ENCODE results near the gene CEND1. TPM values are rescaled to one million over a fixed set of nuclear protein-coding genes. Genes with fewer than 3 reads are reported as not detected.

Gene CEND1
- total RNA-seq, 1 donor from 2014 or later, result 0.27 TPM

DNA sequence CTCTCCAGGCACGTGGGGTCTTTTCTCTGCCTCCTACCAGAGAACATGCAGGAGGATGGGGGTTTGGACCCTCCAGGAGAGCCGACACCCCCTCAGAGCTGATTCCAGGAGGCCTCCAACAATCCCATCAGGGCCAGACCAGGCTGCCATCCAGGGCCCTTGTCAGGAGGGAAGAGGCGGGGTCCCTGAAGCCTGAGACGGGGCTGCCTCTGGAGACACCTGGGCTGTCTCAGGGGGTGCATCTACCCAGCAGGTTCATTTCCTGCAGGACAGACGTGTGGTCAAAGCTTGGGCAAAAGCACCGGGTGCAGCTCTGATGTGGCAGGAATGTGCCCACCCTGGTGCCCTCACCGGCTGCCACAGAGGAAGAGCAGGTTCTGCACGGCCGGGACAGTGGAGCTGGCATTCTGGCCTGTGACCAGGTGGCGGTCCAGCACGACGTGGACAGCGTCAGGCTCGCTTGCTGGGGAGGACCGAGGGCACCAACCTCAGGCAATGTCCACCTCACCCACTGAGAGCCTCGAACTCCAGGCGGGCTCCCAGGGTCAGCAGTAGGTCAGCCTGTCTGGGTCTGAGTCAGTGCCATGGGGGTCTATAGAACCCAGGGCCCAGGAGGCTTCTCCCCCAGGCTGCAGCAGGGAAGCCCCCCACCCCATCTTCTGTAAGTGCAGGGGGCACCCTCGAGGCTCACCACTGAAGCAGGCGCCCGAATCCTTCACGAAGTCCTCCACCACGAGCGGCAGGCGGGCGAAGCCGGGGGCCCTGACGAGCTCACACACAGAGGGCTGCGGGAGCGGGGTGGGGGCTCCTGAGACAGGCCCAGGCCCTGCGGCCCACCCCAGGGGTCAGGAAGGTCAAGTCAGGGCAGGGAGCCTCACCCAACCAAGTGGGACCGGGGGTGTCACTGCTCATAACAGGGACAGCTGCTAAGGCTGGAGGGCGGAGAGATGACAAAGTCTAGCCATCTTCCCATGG, 19.0 kb downstream of the CEND1 start:
- H3K27me3 Mint-ChIP-seq, result no peaks in the 10 kb centered on the region
- no peak for TF ChIP-seq CTCF (IDR thresholded peaks at IDR 0.05)
- ChIA-PET POLR2A (interaction anchor here (0.9 kb wide), 1 partner anchor 48 kb away, joined by 3 read pairs; the partner anchor contains the start of gene PNPLA2), CTCF (no interaction called here)
- no peak overlapping the region for H3K27ac Mint-ChIP-seq
- H3K4me1 Mint-ChIP-seq, result peaks cover 5% of the 10 kb centered on the region
- intact Hi-C loops (cut with micrococcal nuclease), result no loop called here
- H3K4me3 Mint-ChIP-seq, result no peak overlapping the region
- ATAC-seq (ENCODE audit: low read depth) (no peak), DNase-seq (no peak)
- peaks cover 32% of the 10 kb centered on the region for H3K36me3 Mint-ChIP-seq (ENCODE audit: low read depth)
- no peaks in the 10 kb centered on the region for H3K9me3 Mint-ChIP-seq

DNA sequence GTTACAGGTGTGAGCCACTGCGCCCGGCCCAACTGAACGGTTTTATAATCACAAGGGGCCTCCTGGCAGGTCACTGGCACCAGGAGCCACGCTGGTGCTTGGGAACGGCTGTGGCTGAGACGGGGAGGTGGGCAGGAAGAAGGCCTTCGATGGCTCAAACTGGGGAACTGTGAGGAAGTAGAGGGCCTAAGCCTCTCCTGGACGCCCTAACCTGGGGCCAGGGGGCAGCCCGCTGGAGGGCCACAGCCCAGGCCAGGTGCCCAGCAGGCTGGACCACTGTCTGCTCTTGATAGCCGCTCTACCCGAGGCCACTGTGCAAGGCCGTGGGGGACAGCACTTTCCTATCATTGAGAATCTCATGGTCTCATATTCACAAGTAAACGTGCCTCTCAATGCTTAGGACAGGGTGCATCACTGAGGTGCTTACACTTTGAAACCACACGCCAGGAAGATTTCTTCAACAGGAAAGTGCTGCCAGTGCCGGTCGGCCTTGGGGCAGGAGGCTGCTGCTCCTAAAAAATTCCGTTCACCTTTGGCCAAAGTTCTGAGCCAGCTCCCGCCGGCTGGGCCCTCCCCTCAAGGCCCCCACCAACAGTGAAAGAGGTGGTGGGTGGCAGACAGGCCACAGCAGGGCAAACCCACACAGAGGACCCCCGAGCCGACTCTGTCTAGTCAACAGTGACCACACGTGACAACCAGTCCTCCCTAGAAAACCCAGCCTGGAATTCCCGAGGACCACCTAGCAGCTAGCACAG, 19.8 kb downstream of the CEND1 start:
- ATAC-seq (ENCODE audit: low read depth) (no peak), DNase-seq (no peak)
- POLR2A ChIA-PET, result interaction anchor here (0.9 kb wide), 1 partner anchor 49 kb away, joined by 3 read pairs; the partner anchor contains the start of gene PNPLA2
- peaks cover 3% of the 10 kb centered on the region for H3K4me1 Mint-ChIP-seq
- no peak overlapping the region for H3K27ac Mint-ChIP-seq
- H3K27me3 Mint-ChIP-seq, result no peaks in the 10 kb centered on the region
- CTCF ChIA-PET, result no interaction called here
- intact Hi-C loops (cut with micrococcal nuclease), result no loop called here
- peaks cover 38% of the 10 kb centered on the region for H3K36me3 Mint-ChIP-seq (ENCODE audit: low read depth)
- no peaks in the 10 kb centered on the region for H3K9me3 Mint-ChIP-seq
- no peak for TF ChIP-seq CTCF (IDR thresholded peaks at IDR 0.05)
- no peak overlapping the region for H3K4me3 Mint-ChIP-seq

- peaks cover 59% of the 10 kb centered on the region for H3K36me3 Mint-ChIP-seq (ENCODE audit: low read depth)
- no peak overlapping the region for H3K4me3 Mint-ChIP-seq
- TF ChIP-seq CTCF (IDR thresholded peaks at IDR 0.05), result no peak
- ATAC-seq (ENCODE audit: low read depth) (no peak), DNase-seq (no peak)
- POLR2A ChIA-PET, result no interaction called here
- H3K4me1 Mint-ChIP-seq, result peaks cover 3% of the 10 kb centered on the region
- no peak overlapping the region for H3K27ac Mint-ChIP-seq
- no peaks in the 10 kb centered on the region for H3K9me3 Mint-ChIP-seq
- CTCF ChIA-PET, result no interaction called here
- intact Hi-C loops (cut with micrococcal nuclease), result no loop called here
- H3K27me3 Mint-ChIP-seq, result no peaks in the 10 kb centered on the region
Observed at GRCh38 chr11:767238-767637, 22.7 kb downstream of the CEND1 start.

- no peak for TF ChIP-seq CTCF (IDR thresholded peaks at IDR 0.05)
- POLR2A ChIA-PET, result no interaction called here
- DNase-seq (no peak), ATAC-seq (ENCODE audit: low read depth) (no peak)
- Mint-ChIP-seq H3K9me3 (no peaks in the 10 kb centered on the region), H3K4me1 (peaks cover 3% of the 10 kb centered on the region), H3K4me3 (no peak overlapping the region), H3K27me3 (no peaks in the 10 kb centered on the region), H3K27ac (no peak overlapping the region), H3K36me3 (ENCODE audit: low read depth) (peaks cover 63% of the 10 kb centered on the region)
- CTCF ChIA-PET, result no interaction called here
- intact Hi-C loops (cut with micrococcal nuclease), result no loop called here
Observed at GRCh38 chr11:766936-767210, 23.0 kb downstream of the CEND1 start.
